ENCODE data around the gene POU6F2.

POU6F2 gene

DNA sequence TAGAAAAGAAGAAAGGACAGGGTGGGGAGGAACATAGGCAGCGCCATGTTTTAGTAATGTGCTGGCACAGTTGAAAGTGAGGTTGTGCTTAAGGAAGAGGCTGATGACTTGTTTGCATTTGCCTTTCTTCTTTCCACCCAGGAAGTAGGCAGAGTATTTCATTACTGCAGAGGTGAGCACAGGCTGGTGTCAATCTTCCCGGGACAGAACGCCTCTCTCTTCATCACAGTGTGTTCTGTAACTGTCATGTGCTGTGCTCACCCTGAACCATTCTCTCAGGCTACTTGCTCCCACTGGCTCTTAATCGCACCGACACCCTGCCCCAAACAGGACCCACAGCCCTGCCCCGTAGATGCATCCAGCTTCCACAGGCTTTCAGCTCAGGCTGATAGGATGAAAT is 452.7 kb downstream of the POU6F2 start:
- Histone ChIP-seq H3K4me1 (ENCODE audit: control insufficient read depth, low read depth, low read length) (no peaks in the 10 kb centered on the region), H2BK120ac (ENCODE audit: low read depth, low read length) (no peak overlapping the region)
- no CpG with 5 or more reads among the region's 6 CpGs for WGBS (ENCODE audit: extremely low coverage, insufficient coverage, low lambda C conversion rate)

GRCh38 chr7:39430909-39431641 is 453.4 kb downstream of the POU6F2 start:
- no peak overlapping the region for H3K56ac ChIP-seq (ENCODE audit: low read length)
- no peak overlapping the region for H2AK5ac ChIP-seq (ENCODE audit: low read length)
- no peak for DNase-seq
- H3K9ac ChIP-seq (ENCODE audit: low read length): no peak overlapping the region
- H3K4me2 ChIP-seq (ENCODE audit: low read length): no peak overlapping the region
- H3K79me1 ChIP-seq (ENCODE audit: low read length): no peaks in the 10 kb centered on the region
- no peak overlapping the region for H4K5ac ChIP-seq (ENCODE audit: low read length)
- H3K36me3 ChIP-seq (ENCODE audit: control insufficient read depth, insufficient read depth, low read length): no peaks in the 10 kb centered on the region
- H2BK5ac ChIP-seq (ENCODE audit: low read length): no peak overlapping the region
- WGBS (ENCODE audit: extremely low coverage, insufficient coverage, low lambda C conversion rate): no CpG with 5 or more reads among the region's 8 CpGs
- no peak overlapping the region for H3K23ac ChIP-seq (ENCODE audit: low read length)
- no peak overlapping the region for H3K4ac ChIP-seq (ENCODE audit: low read depth, low read length)
- no peak overlapping the region for H4K8ac ChIP-seq (ENCODE audit: low read depth, low read length)
- H2BK120ac ChIP-seq (ENCODE audit: low read depth, low read length): no peak overlapping the region
- no peaks in the 10 kb centered on the region for H3K4me1 ChIP-seq (ENCODE audit: control insufficient read depth, low read depth, low read length)
- no peak overlapping the region for H3K18ac ChIP-seq (ENCODE audit: low read length)
- no peak overlapping the region for H2BK15ac ChIP-seq (replicated peaks; ENCODE audit: low read depth)
- H3K27me3 ChIP-seq (ENCODE audit: insufficient read depth, low read length, poor library complexity): no peaks in the 10 kb centered on the region
- H3K4me3 ChIP-seq (ENCODE audit: low read length): no peak overlapping the region
- no peak overlapping the region for H3K27ac ChIP-seq (ENCODE audit: low read depth, low read length)
- no peaks in the 10 kb centered on the region for H3K79me2 ChIP-seq (ENCODE audit: control insufficient read depth, insufficient read depth, low read length)

More for the DNA sequence above, 452.7 kb downstream of the POU6F2 start:
- H3K79me2 ChIP-seq (ENCODE audit: control insufficient read depth, insufficient read depth, low read length): no peaks in the 10 kb centered on the region
- H3K9ac ChIP-seq (ENCODE audit: low read length): no peak overlapping the region
- H3K27ac ChIP-seq (ENCODE audit: low read depth, low read length): no peak overlapping the region
- no peak overlapping the region for H3K23ac ChIP-seq (ENCODE audit: low read length)
- no peak for DNase-seq
- no peak overlapping the region for H3K56ac ChIP-seq (ENCODE audit: low read length)
- H2AK5ac ChIP-seq (ENCODE audit: low read length): no peak overlapping the region
- H3K4me2 ChIP-seq (ENCODE audit: low read length): no peak overlapping the region
- no peak overlapping the region for H3K4me3 ChIP-seq (ENCODE audit: low read length)
- H3K79me1 ChIP-seq (ENCODE audit: low read length): no peaks in the 10 kb centered on the region
- H3K36me3 ChIP-seq (ENCODE audit: control insufficient read depth, insufficient read depth, low read length): no peaks in the 10 kb centered on the region
- H2BK15ac ChIP-seq (replicated peaks; ENCODE audit: low read depth): no peak overlapping the region
- no peaks in the 10 kb centered on the region for H3K27me3 ChIP-seq (ENCODE audit: insufficient read depth, low read length, poor library complexity)
- no peak overlapping the region for H2BK5ac ChIP-seq (ENCODE audit: low read length)
- H3K4ac ChIP-seq (ENCODE audit: low read depth, low read length): no peak overlapping the region
- H4K5ac ChIP-seq (ENCODE audit: low read length): no peak overlapping the region
- H3K18ac ChIP-seq (ENCODE audit: low read length): no peak overlapping the region
- no peak overlapping the region for H4K8ac ChIP-seq (ENCODE audit: low read depth, low read length)

DNA sequence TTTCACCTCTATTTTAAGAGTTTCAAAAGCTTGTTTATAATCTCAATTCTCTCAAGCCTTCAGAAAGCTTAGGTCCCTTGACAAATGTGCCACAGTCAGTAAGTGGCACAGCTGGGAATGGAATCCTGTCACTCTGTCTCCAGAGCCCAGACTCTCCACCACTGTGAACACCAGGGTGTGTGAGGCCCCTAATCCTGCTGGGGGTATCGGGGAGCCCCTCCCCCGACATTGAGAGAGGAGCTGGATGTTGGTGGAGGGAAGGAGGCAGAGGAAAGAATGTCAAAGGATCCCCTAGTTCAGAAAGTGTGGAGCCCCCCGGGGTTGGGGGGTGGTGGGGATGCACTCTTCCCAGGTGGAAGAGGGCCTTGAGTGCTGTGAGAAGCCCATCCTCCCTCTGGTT is 454.7 kb downstream of the POU6F2 start:
- no peak for DNase-seq
- Histone ChIP-seq H3K18ac (ENCODE audit: low read length) (no peak overlapping the region), H3K4me3 (ENCODE audit: low read length) (no peak overlapping the region), H3K23ac (ENCODE audit: low read length) (no peak overlapping the region), H4K5ac (ENCODE audit: low read length) (no peak overlapping the region), H2AK5ac (ENCODE audit: low read length) (no peak overlapping the region), H3K4ac (ENCODE audit: low read depth, low read length) (no peak overlapping the region), H3K4me2 (ENCODE audit: low read length) (no peak overlapping the region), H3K56ac (ENCODE audit: low read length) (no peak overlapping the region), H3K4me1 (ENCODE audit: control insufficient read depth, low read depth, low read length) (no peaks in the 10 kb centered on the region), H3K27me3 (ENCODE audit: insufficient read depth, low read length, poor library complexity) (no peaks in the 10 kb centered on the region), H2BK5ac (ENCODE audit: low read length) (no peak overlapping the region), H3K79me1 (ENCODE audit: low read length) (no peaks in the 10 kb centered on the region), H3K9ac (ENCODE audit: low read length) (no peak overlapping the region), H2BK15ac (replicated peaks; ENCODE audit: low read depth) (no peak overlapping the region), H3K36me3 (ENCODE audit: control insufficient read depth, insufficient read depth, low read length) (no peaks in the 10 kb centered on the region), H3K79me2 (ENCODE audit: control insufficient read depth, insufficient read depth, low read length) (no peaks in the 10 kb centered on the region), H2BK120ac (ENCODE audit: low read depth, low read length) (no peak overlapping the region), H4K8ac (ENCODE audit: low read depth, low read length) (no peak overlapping the region), H3K27ac (ENCODE audit: low read depth, low read length) (no peak overlapping the region)
- WGBS (ENCODE audit: extremely low coverage, insufficient coverage, low lambda C conversion rate): no CpG with 5 or more reads among the region's 3 CpGs

DNA sequence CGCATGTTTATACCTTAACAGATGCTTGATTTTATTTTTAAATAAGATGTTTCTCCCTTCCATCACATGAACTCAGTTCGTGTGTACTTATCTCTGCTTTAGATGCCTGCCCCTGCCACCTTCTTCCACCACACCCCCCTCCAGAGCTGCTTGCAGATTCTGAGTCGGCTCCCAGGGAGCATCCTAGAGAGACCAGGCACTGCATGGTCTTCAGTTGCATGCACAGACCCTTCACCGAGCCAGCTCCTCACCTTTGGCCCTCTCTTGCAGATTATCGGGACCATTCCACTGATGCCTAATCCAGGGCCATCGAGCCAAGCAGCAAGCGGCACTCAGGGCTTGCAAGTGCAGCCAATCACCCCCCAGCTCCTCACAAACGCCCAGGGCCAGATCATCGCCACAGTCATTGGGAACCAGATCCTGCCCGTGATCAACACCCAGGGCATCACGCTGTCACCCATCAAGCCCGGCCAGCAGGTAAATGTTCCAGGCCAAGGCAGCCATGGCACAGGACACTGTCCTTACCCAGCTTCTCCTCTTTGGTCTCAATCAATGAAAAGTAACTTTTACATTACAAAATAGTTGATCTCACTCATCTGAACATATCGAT is 455.2 kb downstream of the POU6F2 start:
- no peaks in the 10 kb centered on the region for H3K4me1 ChIP-seq (ENCODE audit: control insufficient read depth, low read depth, low read length)
- H3K4ac ChIP-seq (ENCODE audit: low read depth, low read length): no peak overlapping the region
- H3K56ac ChIP-seq (ENCODE audit: low read length): no peak overlapping the region
- no peak overlapping the region for H2BK120ac ChIP-seq (ENCODE audit: low read depth, low read length)
- no CpG with 5 or more reads among the region's 13 CpGs for WGBS (ENCODE audit: extremely low coverage, insufficient coverage, low lambda C conversion rate)
- H3K4me2 ChIP-seq (ENCODE audit: low read length): no peak overlapping the region
- H3K4me3 ChIP-seq (ENCODE audit: low read length): no peak overlapping the region
- no peak for DNase-seq
- H3K18ac ChIP-seq (ENCODE audit: low read length): no peak overlapping the region
- no peaks in the 10 kb centered on the region for H3K27me3 ChIP-seq (ENCODE audit: insufficient read depth, low read length, poor library complexity)
- H2BK15ac ChIP-seq (replicated peaks; ENCODE audit: low read depth): no peak overlapping the region
- no peaks in the 10 kb centered on the region for H3K79me1 ChIP-seq (ENCODE audit: low read length)
- no peak overlapping the region for H3K23ac ChIP-seq (ENCODE audit: low read length)
- no peak overlapping the region for H2AK5ac ChIP-seq (ENCODE audit: low read length)
- no peak overlapping the region for H4K5ac ChIP-seq (ENCODE audit: low read length)
- no peak overlapping the region for H2BK5ac ChIP-seq (ENCODE audit: low read length)
- no peaks in the 10 kb centered on the region for H3K79me2 ChIP-seq (ENCODE audit: control insufficient read depth, insufficient read depth, low read length)
- no peaks in the 10 kb centered on the region for H3K36me3 ChIP-seq (ENCODE audit: control insufficient read depth, insufficient read depth, low read length)
- H3K27ac ChIP-seq (ENCODE audit: low read depth, low read length): no peak overlapping the region
- H4K8ac ChIP-seq (ENCODE audit: low read depth, low read length): no peak overlapping the region
- no peak overlapping the region for H3K9ac ChIP-seq (ENCODE audit: low read length)

GRCh38 chr7:39433550-39433949 is 455.8 kb downstream of the POU6F2 start:
- Histone ChIP-seq H2BK15ac (replicated peaks; ENCODE audit: low read depth) (no peak overlapping the region), H4K5ac (ENCODE audit: low read length) (no peak overlapping the region), H3K4ac (ENCODE audit: low read depth, low read length) (no peak overlapping the region), H3K27ac (ENCODE audit: low read depth, low read length) (no peak overlapping the region), H3K4me1 (ENCODE audit: control insufficient read depth, low read depth, low read length) (no peaks in the 10 kb centered on the region), H2AK5ac (ENCODE audit: low read length) (no peak overlapping the region), H3K9ac (ENCODE audit: low read length) (no peak overlapping the region), H4K8ac (ENCODE audit: low read depth, low read length) (no peak overlapping the region), H3K18ac (ENCODE audit: low read length) (no peak overlapping the region), H3K4me3 (ENCODE audit: low read length) (no peak overlapping the region), H3K79me2 (ENCODE audit: control insufficient read depth, insufficient read depth, low read length) (no peaks in the 10 kb centered on the region), H2BK5ac (ENCODE audit: low read length) (no peak overlapping the region), H3K79me1 (ENCODE audit: low read length) (no peaks in the 10 kb centered on the region), H3K23ac (ENCODE audit: low read length) (no peak overlapping the region), H3K4me2 (ENCODE audit: low read length) (no peak overlapping the region), H3K27me3 (ENCODE audit: insufficient read depth, low read length, poor library complexity) (no peaks in the 10 kb centered on the region), H2BK120ac (ENCODE audit: low read depth, low read length) (no peak overlapping the region), H3K36me3 (ENCODE audit: control insufficient read depth, insufficient read depth, low read length) (no peaks in the 10 kb centered on the region), H3K56ac (ENCODE audit: low read length) (no peak overlapping the region)
- DNase-seq: no peak
- WGBS (ENCODE audit: extremely low coverage, insufficient coverage, low lambda C conversion rate): no CpG with 5 or more reads among the region's 1 CpG
